ENCODE data around the gene LRRC7.

The LRRC7 gene

DNA sequence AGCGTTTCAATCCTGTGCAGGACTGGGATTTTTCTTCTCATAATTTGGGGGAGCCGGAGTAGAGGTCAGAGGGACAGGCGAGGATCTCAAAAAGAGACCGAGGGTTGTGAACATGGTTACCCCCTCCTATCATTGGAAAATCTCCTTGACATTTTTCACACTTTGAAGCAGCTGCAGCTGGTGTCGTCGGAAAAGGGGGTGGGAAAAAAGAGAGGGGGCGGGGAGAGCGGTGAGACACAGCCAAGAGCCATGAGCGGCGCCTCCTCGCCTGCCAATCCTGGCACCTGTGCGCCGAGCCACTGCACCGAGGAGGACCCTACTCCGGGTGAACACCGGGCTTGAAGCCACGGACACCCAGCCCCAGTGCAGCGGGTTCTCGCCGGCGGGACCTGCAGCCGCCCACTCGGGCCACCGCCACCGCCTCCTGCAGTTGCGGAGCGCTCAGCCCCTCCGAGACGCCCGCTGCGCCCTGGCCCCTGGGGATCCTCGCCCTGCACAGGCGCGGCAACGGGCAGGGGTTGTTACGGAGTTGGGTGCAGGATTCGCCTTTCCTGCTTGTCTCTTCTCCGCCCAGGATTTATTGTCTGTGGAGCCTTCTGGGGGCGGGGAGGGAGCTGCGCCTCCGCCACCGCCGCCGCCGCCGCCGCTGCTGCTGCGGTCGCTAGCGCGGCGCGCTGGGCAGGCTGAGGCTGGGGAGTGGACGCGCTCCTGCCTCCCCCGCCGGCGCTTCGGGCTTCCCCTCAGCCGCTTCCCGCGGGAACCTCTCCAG, at the start of gene LRRC7:
TSS of gene LRRC7 (plus strand) at position 271 of the 769 bp plus-strand sequence. CDS start 718 bp downstream, outside the sequence.
- DNase-seq (ENCODE audit: low read depth in 3 of 3, low spot score in 1 of 3) = no peak

- no peak for DNase-seq (ENCODE audit: low read depth in 3 of 3, low spot score in 1 of 3)
Measured at GRCh38 chr1:69519006-69519405, 48.7 kb upstream of the LRRC7 start.

- no peak for DNase-seq (ENCODE audit: low read depth in 3 of 3, low spot score in 1 of 3)
Measured at GRCh38 chr1:69520326-69520725, 47.4 kb upstream of the LRRC7 start.

DNA sequence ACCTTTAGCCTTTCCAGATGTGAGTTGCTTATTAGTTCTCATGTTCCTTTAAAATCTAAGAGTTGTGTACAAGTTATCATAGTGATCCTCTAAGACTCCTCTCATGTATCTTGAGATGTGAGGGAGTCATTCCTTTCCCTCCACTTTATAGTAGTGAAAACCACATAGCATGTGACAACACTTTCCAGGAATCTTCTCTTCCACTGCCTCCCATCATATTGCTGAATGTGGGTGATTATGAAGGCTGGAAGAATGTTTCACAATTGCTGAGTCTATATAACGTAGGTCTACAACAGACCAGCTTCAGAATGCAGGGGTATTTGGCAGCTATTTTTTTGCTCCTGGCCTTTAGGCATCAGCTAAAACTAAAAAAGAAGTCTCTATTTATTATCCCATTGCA, 44.7 kb upstream of the LRRC7 start:
- no peak for DNase-seq (ENCODE audit: low read depth in 3 of 3, low spot score in 1 of 3)

DNA sequence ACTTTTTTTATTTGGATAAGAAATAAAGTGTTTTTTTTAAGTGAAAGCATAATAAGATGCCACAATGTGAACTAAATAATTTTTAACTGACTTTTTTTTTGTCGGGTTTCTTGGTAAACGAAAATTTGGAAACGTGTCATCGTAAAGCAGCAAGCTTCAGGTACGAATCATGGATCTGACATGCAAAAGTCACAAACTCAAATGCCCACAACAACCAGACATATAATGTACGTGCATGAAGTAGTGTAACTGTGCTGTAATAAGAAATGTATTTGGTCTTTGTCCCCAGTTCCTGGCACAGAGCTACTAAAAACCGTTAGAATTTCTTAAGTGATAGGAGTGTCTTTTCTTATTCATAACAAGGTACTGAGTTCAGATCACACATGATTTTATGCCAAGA, 44.3 kb upstream of the LRRC7 start:
- DNase-seq (ENCODE audit: low read depth in 3 of 3, low spot score in 1 of 3) = no peak

DNA sequence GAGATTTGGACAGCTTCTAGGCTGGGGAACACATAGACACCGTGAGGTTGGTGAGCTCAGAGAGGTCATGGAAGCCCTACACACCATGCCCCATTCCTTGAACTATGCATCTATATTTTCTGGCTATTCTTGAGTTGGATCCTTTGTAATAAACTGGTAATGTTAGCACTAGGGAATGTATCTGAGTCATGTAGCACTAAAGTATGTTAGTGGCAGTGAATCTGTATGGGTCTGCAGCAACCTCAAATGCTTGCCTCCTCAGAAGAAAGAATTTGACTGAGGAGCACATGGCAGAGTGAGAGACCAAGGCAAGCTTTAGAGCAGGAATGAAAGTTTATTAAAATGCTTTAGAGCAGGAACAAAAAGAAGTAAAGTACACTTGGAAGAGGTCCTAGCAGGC, 43.7 kb upstream of the LRRC7 start:
- DNase-seq (ENCODE audit: low read depth in 3 of 3, low spot score in 1 of 3) = no peak

- DNase-seq (ENCODE audit: low read depth in 3 of 3, low spot score in 1 of 3) = no peak
Measured at GRCh38 chr1:69527273-69527672, 40.4 kb upstream of the LRRC7 start.

- DNase-seq (ENCODE audit: low read depth in 3 of 3, low spot score in 1 of 3) = no peak
Measured at GRCh38 chr1:69528376-69528775, 39.3 kb upstream of the LRRC7 start.

DNA sequence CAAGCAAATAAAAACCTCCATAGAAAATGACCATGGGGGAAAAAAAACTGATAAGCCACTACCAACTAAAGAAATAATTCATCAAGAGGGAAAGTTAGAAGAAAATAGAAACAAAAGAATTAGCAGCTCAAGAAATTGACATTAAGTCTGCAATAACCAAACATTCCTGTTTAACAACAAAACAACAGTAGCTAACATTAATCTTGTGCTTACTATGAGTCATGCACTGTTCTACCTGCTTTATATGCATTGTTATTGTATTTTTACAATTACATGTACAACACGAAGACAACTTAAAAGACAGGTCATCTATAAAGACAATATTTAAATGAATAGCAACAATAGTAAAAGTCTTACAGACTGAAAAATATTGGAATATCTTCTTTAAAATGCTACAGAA, 34.4 kb upstream of the LRRC7 start:
- no peak for DNase-seq (ENCODE audit: low read depth in 3 of 3, low spot score in 1 of 3)

DNA sequence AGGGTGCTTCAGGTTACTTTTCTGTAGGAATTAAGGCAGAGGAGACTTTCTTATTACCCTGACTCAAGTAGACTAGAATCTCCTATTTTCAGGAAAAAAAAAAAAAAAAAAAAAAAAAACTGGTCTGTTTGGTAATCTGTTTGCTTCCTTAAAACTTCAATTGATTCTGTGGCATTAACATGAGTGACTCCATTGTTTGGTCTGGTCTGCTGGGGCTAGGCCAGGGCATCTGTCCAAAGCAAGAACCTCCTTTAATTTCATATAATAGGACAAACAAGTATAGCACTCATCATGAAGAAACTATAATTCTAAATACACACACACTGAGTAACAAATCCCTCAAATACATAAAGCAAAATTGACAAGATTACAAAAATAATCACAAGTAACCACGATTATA, 32.9 kb upstream of the LRRC7 start:
- no peak for DNase-seq (ENCODE audit: low read depth in 3 of 3, low spot score in 1 of 3)

- no peak for DNase-seq (ENCODE audit: low read depth in 3 of 3, low spot score in 1 of 3)
Measured at GRCh38 chr1:69535490-69535889, 32.2 kb upstream of the LRRC7 start.

- DNase-seq (ENCODE audit: low read depth in 3 of 3, low spot score in 1 of 3) = no peak
Measured at GRCh38 chr1:69540052-69540451, 27.7 kb upstream of the LRRC7 start.

GRCh38 chr1:69551476-69552324, 16.0 kb upstream of the LRRC7 start:
- no peak for DNase-seq (ENCODE audit: low read depth in 3 of 3, low spot score in 1 of 3)

DNA sequence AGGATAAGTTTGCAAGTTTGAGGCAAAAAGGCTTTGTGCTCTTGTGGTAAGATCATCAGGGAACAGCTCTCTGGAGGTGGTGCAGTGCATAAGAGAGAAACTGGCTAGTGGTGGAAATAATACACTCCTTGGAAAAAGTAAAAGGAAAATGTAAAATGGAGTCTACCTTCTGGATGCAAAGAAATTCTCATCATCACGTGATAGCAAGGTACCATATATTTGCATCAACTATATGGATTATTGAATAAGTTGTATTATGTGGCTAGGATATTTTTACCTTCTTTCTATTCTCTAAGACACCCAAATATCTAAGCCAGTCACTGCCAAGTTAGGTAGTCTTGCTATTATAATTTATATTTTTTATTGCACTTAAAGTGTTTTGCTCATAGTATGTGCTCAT, 14.0 kb upstream of the LRRC7 start:
- DNase-seq (ENCODE audit: low read depth in 3 of 3, low spot score in 1 of 3) = no peak

DNA sequence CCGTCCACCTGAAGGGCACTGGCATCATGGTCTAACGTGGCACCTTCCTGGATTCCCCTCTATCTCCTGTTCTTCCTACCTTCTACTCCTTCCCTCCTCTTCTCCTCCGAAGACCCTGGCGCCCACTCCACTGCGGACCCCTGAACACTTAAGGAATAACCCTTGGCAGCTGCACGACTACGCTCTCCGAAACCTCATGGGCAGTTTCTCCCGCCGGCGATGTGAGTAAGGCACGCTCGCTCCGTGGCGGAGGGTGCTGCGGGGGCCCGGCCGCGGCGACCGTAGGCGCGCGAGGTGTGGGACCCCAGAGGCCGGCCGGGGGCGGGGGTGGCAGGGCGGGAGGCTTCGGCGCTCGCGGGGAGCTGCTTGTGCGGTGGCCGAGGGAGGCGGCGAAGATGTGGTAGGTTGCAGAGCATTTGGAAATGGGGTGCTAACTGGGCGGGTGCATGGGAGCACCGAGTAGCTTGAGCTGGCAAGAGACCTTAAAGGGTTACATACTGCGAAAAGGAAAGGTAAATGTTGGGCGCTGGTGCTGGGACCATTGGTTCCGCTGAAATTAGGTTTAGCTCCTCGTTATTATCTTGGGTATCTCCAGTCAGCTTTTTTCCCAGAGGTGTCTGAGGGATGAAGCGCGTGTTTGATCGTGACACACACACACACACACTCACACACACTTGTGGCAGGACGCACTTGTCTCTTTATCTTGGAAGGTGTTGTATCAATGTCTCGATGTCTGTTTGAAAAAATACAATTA, 876 bp downstream of the LRRC7 start:
- DNase-seq (ENCODE audit: low read depth in 3 of 3, low spot score in 1 of 3) = no peak

DNA sequence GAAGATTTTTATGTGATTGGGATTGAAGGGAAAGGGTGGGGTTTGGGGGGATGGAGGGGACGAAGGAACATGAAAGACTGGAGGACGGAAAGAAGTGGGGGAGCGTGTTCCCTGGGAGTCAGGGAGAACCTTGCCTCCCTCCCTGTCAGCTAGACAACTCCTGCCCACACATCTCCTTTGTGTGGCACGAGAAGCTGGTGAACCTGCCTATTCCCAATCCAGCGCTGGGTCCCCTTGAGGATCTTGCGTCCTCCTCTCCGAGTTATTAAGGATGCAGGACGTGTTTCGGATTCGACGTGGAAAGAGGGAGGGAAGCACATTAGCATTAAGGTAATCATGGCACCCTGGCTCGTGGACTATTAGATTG, 1.4 kb downstream of the LRRC7 start:
- DNase-seq (ENCODE audit: low read depth in 3 of 3, low spot score in 1 of 3) = no peak

DNA sequence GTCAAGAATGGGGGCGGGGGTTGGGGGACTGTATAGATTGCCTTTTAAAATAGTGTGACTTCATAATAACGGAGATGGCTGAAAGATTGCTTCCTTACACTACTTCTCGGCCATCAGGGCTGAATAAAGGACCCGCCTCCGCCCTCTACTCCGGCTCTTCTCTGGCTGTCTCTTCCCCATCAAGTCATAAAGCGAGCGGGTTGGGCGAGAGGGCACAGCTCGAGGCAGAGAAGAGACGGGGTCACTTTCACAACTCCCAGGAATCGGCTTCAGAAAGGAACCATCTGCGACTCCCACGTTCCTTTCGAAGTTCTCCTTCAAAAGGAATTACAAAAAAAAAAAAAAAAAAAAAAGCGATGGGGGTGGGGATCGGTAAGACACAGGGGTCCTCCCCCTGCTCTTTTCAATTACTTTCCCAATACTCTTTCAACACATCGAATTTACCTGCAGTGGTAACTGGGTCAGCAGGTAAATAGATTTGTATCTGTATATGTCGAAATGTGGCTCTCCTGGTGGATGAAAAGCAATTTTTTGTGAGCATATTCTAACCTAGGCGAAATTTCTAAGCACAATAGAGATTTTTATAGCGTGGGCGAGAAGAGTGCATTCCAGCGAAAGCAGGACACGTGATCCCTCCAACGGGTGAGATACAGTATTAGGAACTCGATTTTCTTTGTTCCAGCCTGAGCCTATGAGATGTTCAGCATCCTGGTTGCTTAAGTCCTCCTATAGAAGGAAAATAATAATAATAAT, 2.0 kb downstream of the LRRC7 start:
- no peak for DNase-seq (ENCODE audit: low read depth in 3 of 3, low spot score in 1 of 3)

DNA sequence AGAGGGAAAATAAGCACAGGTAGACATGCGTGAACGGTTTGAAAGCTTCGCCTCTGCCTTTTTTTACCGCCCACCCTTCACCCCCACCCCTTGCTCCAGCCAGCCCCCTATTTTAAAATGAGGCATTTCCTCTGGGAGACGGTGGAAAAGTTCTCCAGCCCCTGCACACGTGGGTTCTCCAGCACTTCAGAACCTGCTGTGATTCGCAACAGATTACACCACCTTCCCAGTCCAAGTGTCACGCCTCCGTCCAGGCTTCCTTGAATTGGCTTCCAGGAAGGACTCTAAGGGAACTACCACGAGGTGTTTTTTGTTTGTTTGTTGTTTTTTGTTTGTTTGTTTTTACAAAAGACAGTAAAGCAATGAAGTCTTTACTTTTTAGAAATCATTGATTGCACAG, 2.6 kb downstream of the LRRC7 start:
- DNase-seq (ENCODE audit: low read depth in 3 of 3, low spot score in 1 of 3) = no peak

DNA sequence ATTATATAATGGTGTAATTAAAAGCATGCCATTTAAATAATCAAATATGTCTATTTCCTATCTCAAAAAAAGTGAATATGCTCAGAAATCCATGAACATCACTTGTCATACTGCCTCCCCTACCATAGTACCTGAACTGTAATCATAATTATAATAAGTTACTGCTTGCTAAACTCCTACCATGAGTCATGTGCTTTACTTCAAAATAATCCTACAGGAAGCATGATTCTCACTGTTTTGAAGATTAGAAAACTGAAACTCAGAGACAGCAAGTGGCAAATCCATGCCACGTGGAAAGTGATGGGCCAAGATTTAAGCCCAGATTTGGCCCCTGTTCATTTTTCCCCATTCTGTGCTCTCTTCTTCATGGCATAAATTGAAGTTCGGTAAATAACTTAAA, 5.2 kb downstream of the LRRC7 start:
- DNase-seq (ENCODE audit: low read depth in 3 of 3, low spot score in 1 of 3) = no peak

- no peak for DNase-seq (ENCODE audit: low read depth in 3 of 3, low spot score in 1 of 3)
Measured at GRCh38 chr1:69573911-69574310, 6.2 kb downstream of the LRRC7 start.

GRCh38 chr1:69585666-69586065, 17.9 kb downstream of the LRRC7 start:
- no peak for DNase-seq (ENCODE audit: low read depth in 3 of 3, low spot score in 1 of 3)
